Measurements from ENCODE around the gene FRMD7. TPM values are rescaled to one million over a fixed set of nuclear protein-coding genes. Genes with fewer than 3 reads are reported as not detected.

Gene FRMD7, protein sequence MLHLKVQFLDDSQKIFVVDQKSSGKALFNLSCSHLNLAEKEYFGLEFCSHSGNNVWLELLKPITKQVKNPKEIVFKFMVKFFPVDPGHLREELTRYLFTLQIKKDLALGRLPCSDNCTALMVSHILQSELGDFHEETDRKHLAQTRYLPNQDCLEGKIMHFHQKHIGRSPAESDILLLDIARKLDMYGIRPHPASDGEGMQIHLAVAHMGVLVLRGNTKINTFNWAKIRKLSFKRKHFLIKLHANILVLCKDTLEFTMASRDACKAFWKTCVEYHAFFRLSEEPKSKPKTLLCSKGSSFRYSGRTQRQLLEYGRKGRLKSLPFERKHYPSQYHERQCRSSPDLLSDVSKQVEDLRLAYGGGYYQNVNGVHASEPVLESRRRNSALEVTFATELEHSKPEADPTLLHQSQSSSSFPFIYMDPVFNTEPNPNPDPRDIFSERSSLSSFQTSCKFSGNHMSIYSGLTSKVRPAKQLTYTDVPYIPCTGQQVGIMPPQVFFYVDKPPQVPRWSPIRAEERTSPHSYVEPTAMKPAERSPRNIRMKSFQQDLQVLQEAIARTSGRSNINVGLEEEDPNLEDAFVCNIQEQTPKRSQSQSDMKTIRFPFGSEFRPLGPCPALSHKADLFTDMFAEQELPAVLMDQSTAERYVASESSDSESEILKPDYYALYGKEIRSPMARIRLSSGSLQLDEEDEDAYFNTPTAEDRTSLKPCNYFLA
- total RNA-seq = not detected
- polyA plus RNA-seq (2013, experiment 1 of 2) = not detected
- polyA plus RNA-seq (2013, experiment 2 of 2) = 0.03 TPM
- total RNA-seq = 0 to 0.20 (median 0) reads per million in 172 experiments

DNA sequence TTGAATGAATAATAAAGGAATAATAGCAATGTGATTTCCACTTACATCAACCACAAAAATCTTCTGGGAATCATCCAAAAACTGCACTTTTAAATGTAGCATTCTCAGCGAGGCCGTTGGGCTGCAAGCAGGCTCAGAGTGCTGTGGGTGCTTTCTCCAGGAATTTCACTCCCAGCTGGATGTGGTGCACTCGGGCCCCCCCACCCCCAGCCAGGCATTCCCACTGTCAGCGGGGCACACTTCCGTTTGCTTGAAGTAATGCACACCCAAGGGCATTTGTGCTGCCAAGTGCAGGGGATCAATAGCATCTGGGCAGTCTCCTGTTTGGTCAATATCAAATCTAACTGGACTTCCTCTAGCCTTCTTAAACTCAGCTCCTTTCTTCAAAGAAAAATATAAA, at the start of gene FRMD7:
FRMD7 (minus strand) TSS at position 278 of the 400 bp plus-strand sequence; CDS start at position 102, 176 bp downstream.
- Mint-ChIP-seq H3K4me3 (no peak within 1 kb of the TSS), H3K36me3 (ENCODE audit: low read depth) (no peaks in the 10 kb centered on the region), H3K27me3 (peaks cover 7% of the 10 kb centered on the region), H3K9me3 (no peaks in the 10 kb centered on the region), H3K4me1 (ENCODE audit: low read depth) (no peaks in the 10 kb centered on the region), H3K27ac (no peak within 1 kb of the TSS)
- POLR2A ChIA-PET = no interaction called here
- TF ChIP-seq, protein P1, sequence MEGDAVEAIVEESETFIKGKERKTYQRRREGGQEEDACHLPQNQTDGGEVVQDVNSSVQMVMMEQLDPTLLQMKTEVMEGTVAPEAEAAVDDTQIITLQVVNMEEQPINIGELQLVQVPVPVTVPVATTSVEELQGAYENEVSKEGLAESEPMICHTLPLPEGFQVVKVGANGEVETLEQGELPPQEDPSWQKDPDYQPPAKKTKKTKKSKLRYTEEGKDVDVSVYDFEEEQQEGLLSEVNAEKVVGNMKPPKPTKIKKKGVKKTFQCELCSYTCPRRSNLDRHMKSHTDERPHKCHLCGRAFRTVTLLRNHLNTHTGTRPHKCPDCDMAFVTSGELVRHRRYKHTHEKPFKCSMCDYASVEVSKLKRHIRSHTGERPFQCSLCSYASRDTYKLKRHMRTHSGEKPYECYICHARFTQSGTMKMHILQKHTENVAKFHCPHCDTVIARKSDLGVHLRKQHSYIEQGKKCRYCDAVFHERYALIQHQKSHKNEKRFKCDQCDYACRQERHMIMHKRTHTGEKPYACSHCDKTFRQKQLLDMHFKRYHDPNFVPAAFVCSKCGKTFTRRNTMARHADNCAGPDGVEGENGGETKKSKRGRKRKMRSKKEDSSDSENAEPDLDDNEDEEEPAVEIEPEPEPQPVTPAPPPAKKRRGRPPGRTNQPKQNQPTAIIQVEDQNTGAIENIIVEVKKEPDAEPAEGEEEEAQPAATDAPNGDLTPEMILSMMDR (IDR thresholded peaks at IDR 0.05) = no peak
- Histone ChIP-seq H3K27me3 (ENCODE audit: control insufficient read depth in 1 of 2, insufficient read depth in 2 of 2, low read length in 2 of 2) (peaks cover 0 to 4% of the 10 kb centered on the region in 2 experiments), H3K4me1 (ENCODE audit: insufficient read depth, low read length) (no peaks in the 10 kb centered on the region), H3K4me3 (ENCODE audit: low read length) (no peak within 1 kb of the TSS), H3K27ac (ENCODE audit: low read depth in 1 of 2, low read length in 2 of 2) (no peak within 1 kb of the TSS), H3K9me3 (ENCODE audit: control insufficient read depth in 1 of 2, insufficient read depth in 1 of 2, low read length in 2 of 2) (no peaks in the 10 kb centered on the region), H3K36me3 (ENCODE audit: insufficient read depth, low read length) (no peaks in the 10 kb centered on the region)
- CTCF ChIA-PET = no interaction called here
- ATAC-seq (ENCODE audit: poor library complexity) (no peak), DNase-seq (no peak)
- intact Hi-C loops (cut with DNase I, micrococcal nuclease) = no loop called here

DNA sequence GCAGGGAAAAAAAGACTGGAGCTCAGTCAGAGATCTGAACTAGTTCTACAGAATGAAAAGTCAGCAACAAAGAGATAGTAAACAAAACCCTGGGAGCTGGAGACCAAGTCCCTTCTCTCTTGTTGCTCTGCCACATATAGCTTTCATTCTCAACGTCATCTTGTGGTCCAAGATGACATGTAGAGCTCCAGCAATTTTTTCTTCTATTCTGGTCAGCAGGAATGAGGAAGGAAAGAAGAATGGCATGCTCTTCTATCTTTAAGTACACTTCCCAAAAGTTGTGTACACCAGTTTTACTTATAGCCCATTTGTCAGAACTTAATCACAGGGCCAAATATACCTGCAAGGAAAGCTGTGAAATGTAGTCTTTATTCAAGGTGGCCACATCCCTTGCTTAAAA, 45.8 kb upstream of the FRMD7 start:
- no peaks in the 10 kb centered on the region for H3K27me3 Mint-ChIP-seq
- H3K9me3 ChIP-seq (ENCODE audit: control insufficient read depth in 1 of 2, insufficient read depth in 1 of 2, low read length in 2 of 2) = no peaks in the 10 kb centered on the region
- no peak overlapping the region for H3K27ac ChIP-seq (ENCODE audit: low read depth in 1 of 2, low read length in 2 of 2)
- H3K36me3 ChIP-seq (ENCODE audit: insufficient read depth, low read length) = no peaks in the 10 kb centered on the region
- H3K4me3 ChIP-seq (ENCODE audit: low read length) = no peak overlapping the region
- ATAC-seq (ENCODE audit: poor library complexity) (no peak), DNase-seq (no peak)
- H3K27me3 ChIP-seq (ENCODE audit: control insufficient read depth in 1 of 2, insufficient read depth in 2 of 2, low read length in 2 of 2) = no peaks in the 10 kb centered on the region
- TF ChIP-seq, protein P1 (IDR thresholded peaks at IDR 0.05) = no peak
- CTCF ChIA-PET = no interaction called here
- no peak overlapping the region for H3K27ac Mint-ChIP-seq
- H3K9me3 Mint-ChIP-seq = no peaks in the 10 kb centered on the region
- intact Hi-C loops (cut with DNase I, micrococcal nuclease) = loop anchor here in 1 of 2 experiments (5.0 kb wide), 1 partner anchor 39 kb away; no protein-coding TSS in a partner anchor
- H3K4me1 Mint-ChIP-seq (ENCODE audit: low read depth) = no peaks in the 10 kb centered on the region
- no peaks in the 10 kb centered on the region for H3K36me3 Mint-ChIP-seq (ENCODE audit: low read depth)
- no peak overlapping the region for H3K4me3 Mint-ChIP-seq
- no peaks in the 10 kb centered on the region for H3K4me1 ChIP-seq (ENCODE audit: insufficient read depth, low read length)
- POLR2A ChIA-PET = no interaction called here

DNA sequence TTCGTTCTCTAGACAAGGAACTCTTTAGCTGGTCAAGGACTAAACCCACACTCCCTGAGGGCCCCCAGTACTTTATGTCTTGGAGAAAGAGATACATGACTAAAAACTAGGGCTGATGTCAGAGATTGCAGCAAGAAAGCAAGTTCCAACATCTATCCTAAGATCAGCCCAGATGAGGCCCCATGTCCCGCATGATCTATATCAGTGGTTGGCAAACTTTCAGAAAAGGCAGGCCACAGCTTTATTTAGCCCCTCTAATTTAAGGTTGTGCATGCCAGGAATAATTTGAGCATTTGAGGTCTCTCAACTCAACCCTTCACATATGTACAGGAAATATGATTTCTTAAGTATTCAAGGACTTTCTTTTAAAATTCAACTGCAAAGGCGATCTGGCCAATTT, 44.1 kb upstream of the FRMD7 start:
- H3K9me3 ChIP-seq (ENCODE audit: control insufficient read depth in 1 of 2, insufficient read depth in 1 of 2, low read length in 2 of 2) = no peaks in the 10 kb centered on the region
- no peak overlapping the region for H3K4me3 Mint-ChIP-seq
- H3K27me3 ChIP-seq (ENCODE audit: control insufficient read depth in 1 of 2, insufficient read depth in 2 of 2, low read length in 2 of 2) = no peaks in the 10 kb centered on the region
- no peak overlapping the region for H3K27ac ChIP-seq (ENCODE audit: low read depth in 1 of 2, low read length in 2 of 2)
- POLR2A ChIA-PET = no interaction called here
- TF ChIP-seq, protein P1 (IDR thresholded peaks at IDR 0.05) = no peak
- H3K4me1 ChIP-seq (ENCODE audit: insufficient read depth, low read length) = no peaks in the 10 kb centered on the region
- H3K36me3 Mint-ChIP-seq (ENCODE audit: low read depth) = no peaks in the 10 kb centered on the region
- H3K36me3 ChIP-seq (ENCODE audit: insufficient read depth, low read length) = no peaks in the 10 kb centered on the region
- CTCF ChIA-PET = no interaction called here
- no peaks in the 10 kb centered on the region for H3K9me3 Mint-ChIP-seq
- no peaks in the 10 kb centered on the region for H3K4me1 Mint-ChIP-seq (ENCODE audit: low read depth)
- H3K4me3 ChIP-seq (ENCODE audit: low read length) = no peak overlapping the region
- intact Hi-C loops (cut with DNase I, micrococcal nuclease) = loop anchor here in 1 of 2 experiments (5.0 kb wide), 1 partner anchor 40 kb away; no protein-coding TSS in a partner anchor
- no peak for DNase-seq
- no peaks in the 10 kb centered on the region for H3K27me3 Mint-ChIP-seq
- no peak overlapping the region for H3K27ac Mint-ChIP-seq
- no peak for ATAC-seq (ENCODE audit: poor library complexity)
